Measurements from ENCODE around the gene PVALB. TPM values are rescaled to one million over a fixed set of nuclear protein-coding genes. Genes with fewer than 3 reads are reported as not detected.
A peak's percentile ranks its signal among the peaks of the same experiment; 100 is the strongest.
"Not testable (repeated sequence)": the region's sequence is repeated elsewhere in the genome, so short reads cannot be mapped to it uniquely, and the experiment has no call there.

Gene PVALB
- total RNA-seq, 3 donors from 2014 or later, result 1.8 TPM; not detected in 2

DNA sequence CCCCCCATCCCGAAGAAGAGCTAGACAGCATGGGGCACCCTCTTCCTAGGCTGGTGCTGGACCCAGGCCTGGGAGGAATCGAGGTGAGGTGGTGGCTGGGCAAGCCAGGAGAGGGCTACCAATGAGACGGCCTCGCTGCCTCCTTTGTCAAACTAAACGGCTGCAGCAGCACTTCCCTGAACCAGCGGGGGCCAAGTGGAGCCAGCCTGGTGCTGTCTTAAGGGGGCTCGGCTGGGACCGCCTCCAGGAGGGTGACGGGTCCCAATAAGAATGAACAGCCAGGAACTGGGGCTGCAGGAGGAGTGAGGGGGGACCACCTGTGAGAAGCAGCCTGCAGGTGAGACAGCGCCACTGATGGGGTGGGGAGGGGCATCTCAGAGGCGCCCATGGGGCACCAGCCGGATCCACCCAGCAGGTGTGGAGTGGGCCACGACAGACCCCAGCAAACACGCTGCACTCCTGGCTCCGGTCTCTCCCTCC is 58.0 kb downstream of the PVALB start:
- intact Hi-C loops (cut with DNase I; ENCODE audit: low total_unique reads), result no loop called here
- TF ChIP-seq, protein P1, sequence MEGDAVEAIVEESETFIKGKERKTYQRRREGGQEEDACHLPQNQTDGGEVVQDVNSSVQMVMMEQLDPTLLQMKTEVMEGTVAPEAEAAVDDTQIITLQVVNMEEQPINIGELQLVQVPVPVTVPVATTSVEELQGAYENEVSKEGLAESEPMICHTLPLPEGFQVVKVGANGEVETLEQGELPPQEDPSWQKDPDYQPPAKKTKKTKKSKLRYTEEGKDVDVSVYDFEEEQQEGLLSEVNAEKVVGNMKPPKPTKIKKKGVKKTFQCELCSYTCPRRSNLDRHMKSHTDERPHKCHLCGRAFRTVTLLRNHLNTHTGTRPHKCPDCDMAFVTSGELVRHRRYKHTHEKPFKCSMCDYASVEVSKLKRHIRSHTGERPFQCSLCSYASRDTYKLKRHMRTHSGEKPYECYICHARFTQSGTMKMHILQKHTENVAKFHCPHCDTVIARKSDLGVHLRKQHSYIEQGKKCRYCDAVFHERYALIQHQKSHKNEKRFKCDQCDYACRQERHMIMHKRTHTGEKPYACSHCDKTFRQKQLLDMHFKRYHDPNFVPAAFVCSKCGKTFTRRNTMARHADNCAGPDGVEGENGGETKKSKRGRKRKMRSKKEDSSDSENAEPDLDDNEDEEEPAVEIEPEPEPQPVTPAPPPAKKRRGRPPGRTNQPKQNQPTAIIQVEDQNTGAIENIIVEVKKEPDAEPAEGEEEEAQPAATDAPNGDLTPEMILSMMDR (IDR thresholded peaks at IDR 0.05), result no peak
- TF ChIP-seq POLR2A (IDR thresholded peaks at IDR 0.05) (no peak), POLR2AphosphoS5 (IDR thresholded peaks at IDR 0.05) (no peak)
- H3K36me3 ChIP-seq, result no peaks in the 10 kb centered on the region
- peaks cover 0 to 23% of the 10 kb centered on the region in 2 donors for H3K27me3 ChIP-seq
- H3K4me1 ChIP-seq, result no peaks in the 10 kb centered on the region
- H3K27ac ChIP-seq, result no peak overlapping the region
- no peak overlapping the region for H3K4me3 ChIP-seq
- peak in 1 of 2 donors; percentile 48 for DNase-seq (ENCODE audit: low spot score in 2 of 2)
- H3K9me3 ChIP-seq, result no peaks in the 10 kb centered on the region

DNA sequence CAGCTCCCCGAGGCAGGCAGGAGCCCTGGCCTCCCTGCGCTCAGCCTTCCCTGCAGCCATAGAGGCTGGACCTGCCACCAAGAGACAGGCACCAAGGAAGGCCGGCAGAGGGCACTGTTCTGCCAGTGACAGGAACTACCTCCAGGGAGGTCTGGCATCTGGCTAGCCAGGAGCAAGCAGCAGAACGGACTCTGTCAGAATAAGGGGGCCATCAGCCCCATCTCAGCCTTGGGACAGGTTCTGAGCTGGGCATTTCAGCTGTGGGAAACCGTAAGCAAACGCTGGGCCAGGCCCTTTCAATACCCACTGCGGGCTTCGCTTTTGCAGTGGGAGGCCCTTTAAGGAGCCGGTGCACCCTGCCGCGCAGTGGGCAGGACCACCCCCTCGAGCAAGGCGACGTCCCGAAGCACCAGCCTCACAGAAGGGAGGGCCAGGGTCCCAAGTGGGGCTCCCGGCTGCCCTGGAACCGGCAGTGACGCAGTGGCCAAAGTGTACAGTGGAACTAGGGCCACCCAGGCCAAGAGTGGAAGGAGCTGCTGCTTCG is 59.1 kb downstream of the PVALB start:
- peak; percentile 74 to 77 for DNase-seq (ENCODE audit: low spot score in 2 of 2)
- H3K27me3 ChIP-seq, result peaks cover 0 to 34% of the 10 kb centered on the region in 2 donors
- no peak overlapping the region for H3K4me3 ChIP-seq
- H3K4me1 ChIP-seq, result no peaks in the 10 kb centered on the region
- no peaks in the 10 kb centered on the region for H3K36me3 ChIP-seq
- TF ChIP-seq, protein P1 (IDR thresholded peaks at IDR 0.05), result peak in 2 of 3 donors; percentile 42 to 58
- TF ChIP-seq POLR2AphosphoS5 (IDR thresholded peaks at IDR 0.05), result no peak
- H3K9me3 ChIP-seq, result no peaks in the 10 kb centered on the region
- intact Hi-C loops (cut with DNase I; ENCODE audit: low total_unique reads), result no loop called here
- H3K27ac ChIP-seq, result no peak overlapping the region

DNA sequence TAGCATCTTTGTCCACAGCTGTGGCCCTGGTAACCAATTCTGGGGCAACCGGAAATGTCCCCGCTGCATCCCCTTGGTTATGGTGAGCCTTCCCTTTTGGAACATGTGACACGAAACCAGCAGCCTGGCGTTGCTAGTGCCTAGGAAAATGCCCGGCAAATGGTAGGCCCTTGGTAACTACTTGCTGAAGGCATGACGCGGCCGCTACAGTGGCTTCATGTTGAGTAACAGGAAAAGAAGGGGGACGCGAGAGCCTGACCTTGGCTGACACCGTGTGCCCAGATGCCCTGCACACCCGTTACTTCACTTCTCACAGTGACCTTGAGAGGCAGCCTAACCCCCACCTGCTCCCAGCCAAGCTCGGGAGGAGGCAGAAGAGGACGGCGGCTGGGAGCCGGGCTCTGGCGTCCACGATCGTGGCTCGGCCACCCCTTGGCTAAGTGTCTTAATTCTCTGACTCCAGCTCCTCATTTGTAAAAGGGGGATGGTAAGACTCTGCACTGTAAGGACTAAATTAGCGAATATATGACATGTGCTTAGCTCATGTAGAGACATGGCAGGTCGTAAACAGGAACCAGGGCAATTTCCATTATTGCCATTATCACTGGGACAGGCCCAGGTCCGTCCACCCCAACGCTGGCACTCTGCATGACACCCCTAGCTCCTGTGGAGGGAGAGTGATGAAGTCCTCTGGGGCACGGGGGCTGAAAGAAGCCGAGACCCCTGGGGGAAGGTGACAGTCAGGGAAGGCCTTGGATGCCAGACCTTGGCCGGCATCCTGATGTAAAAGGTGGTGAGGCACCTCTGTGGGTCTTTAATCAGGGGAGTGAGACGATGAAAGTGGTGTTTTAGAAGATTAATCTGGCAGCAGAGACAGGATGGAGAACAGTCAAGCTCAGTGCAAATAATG is 59.8 kb downstream of the PVALB start:
- intact Hi-C loops (cut with DNase I; ENCODE audit: low total_unique reads), result no loop called here
- Histone ChIP-seq H3K27ac (no peak overlapping the region), H3K9me3 (no peaks in the 10 kb centered on the region), H3K36me3 (no peaks in the 10 kb centered on the region), H3K27me3 (peaks cover 0 to 41% of the 10 kb centered on the region in 2 donors), H3K4me1 (no peaks in the 10 kb centered on the region), H3K4me3 (no peak overlapping the region)
- peak in 1 of 2 donors; percentile 34 for DNase-seq (ENCODE audit: low spot score in 2 of 2)
- TF ChIP-seq, protein P1 (IDR thresholded peaks at IDR 0.05), result no peak
- no peak for TF ChIP-seq POLR2AphosphoS5 (IDR thresholded peaks at IDR 0.05)
- no peak for TF ChIP-seq POLR2A (IDR thresholded peaks at IDR 0.05)

DNA sequence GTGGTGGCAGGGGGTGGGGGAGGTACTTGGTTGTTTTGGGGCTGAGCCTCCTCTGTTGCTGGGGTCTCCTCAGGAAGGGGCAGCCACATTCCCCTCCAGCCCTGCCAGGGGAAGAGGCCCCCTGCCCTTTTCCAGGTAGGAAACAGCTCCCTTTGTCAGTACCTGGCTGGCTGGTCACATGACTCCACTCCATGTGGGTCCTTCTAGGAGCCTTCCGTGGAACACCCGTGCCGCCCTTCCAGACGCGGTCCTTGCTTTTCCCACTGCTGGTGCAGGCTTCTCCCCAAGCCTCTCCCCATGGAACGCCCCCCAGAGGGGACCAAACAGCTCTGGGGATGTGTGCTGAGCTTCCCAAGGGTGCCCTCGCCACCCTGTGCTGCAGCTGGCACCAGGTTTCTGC is 60.8 kb downstream of the PVALB start:
- Histone ChIP-seq H3K36me3 (no peaks in the 10 kb centered on the region), H3K27ac (no peak overlapping the region), H3K4me3 (no peak overlapping the region), H3K27me3 (peaks cover 0 to 41% of the 10 kb centered on the region in 2 donors), H3K4me1 (no peaks in the 10 kb centered on the region), H3K9me3 (no peaks in the 10 kb centered on the region)
- intact Hi-C loops (cut with DNase I; ENCODE audit: low total_unique reads), result no loop called here
- peak in 1 of 2 donors; percentile 30 for DNase-seq (ENCODE audit: low spot score in 2 of 2)
- TF ChIP-seq POLR2AphosphoS5 (IDR thresholded peaks at IDR 0.05), result no peak
- no peak for TF ChIP-seq POLR2A (IDR thresholded peaks at IDR 0.05)
- TF ChIP-seq, protein P1 (IDR thresholded peaks at IDR 0.05), result no peak

DNA sequence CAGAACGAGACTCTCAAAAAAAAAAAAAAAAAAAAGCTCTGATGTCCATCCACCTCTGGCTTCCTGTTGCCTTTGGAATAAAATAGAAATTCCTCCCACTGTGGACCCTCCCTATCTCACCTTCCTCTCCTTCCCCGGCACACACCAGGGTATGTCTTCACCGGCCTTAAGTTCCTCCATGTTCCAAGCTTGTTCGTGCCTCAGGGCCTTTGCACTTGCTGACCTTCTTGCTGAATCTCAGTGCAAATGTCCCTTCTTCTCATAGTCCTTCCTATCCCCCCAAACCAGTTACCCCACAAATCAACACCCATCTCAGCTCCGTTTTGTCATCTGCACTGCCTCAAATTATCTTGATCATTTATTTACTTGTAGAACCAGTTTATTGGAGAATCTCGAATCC is 61.5 kb downstream of the PVALB start:
- intact Hi-C loops (cut with DNase I; ENCODE audit: low total_unique reads), result no loop called here
- DNase-seq (ENCODE audit: low spot score in 2 of 2), result peak in 1 of 2 donors; percentile 7
- no peaks in the 10 kb centered on the region for H3K9me3 ChIP-seq
- no peak overlapping the region for H3K4me3 ChIP-seq
- H3K36me3 ChIP-seq, result no peaks in the 10 kb centered on the region
- TF ChIP-seq, protein P1 (IDR thresholded peaks at IDR 0.05), result no peak
- TF ChIP-seq POLR2AphosphoS5 (IDR thresholded peaks at IDR 0.05) (no peak), POLR2A (IDR thresholded peaks at IDR 0.05) (no peak)
- H3K27ac ChIP-seq, result no peak overlapping the region
- H3K27me3 ChIP-seq, result peaks cover 0 to 41% of the 10 kb centered on the region in 2 donors
- no peaks in the 10 kb centered on the region for H3K4me1 ChIP-seq

DNA sequence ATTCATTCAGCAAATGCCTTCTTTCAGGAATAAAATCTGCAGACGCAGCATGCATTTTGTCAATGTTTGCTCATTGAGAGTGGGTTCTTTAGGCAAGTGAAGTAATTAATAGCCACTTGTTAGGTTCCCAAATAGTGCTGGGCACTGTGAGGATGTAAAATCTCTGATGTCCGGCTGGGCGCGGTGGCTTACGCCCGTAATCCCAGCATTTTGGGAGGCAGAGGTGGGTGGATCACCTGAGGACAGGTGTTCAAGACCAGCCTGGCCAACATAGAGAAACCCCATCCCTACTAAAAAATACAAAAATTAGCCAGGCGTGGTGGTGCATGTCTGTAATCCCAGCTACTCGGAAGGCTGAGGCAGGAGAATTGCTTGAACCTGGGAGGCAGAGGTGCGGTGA is 62.0 kb downstream of the PVALB start:
- H3K27ac ChIP-seq; H3K36me3 ChIP-seq; intact Hi-C loops (cut with DNase I; ENCODE audit: low total_unique reads); H3K4me1 ChIP-seq; H3K9me3 ChIP-seq; H3K4me3 ChIP-seq: not testable (repeated sequence)
- H3K27me3 ChIP-seq, result peaks cover 0 to 41% of the 10 kb centered on the region in 2 donors
- DNase-seq (ENCODE audit: low spot score in 2 of 2), result peak in 1 of 2 donors; percentile 20
